ENCODE results near the gene CD52. TPM values are rescaled to one million over a fixed set of nuclear protein-coding genes. Genes with fewer than 3 reads are reported as not detected.

CD52 gene
- total and polyA plus RNA-seq, 2 of the 13 experiments (the other 11 are each of a cell fraction or from before 2014, with no cell fraction given), result 0.32 TPM; not detected in 1

GRCh38 chr1:26321315-26322041 lies 3.7 kb downstream of the CD52 start:
- Histone ChIP-seq H3K4me1 (ENCODE audit: insufficient read depth, low read length) (no peaks in the 10 kb centered on the region), H3K9me3 (ENCODE audit: low read length) (no peaks in the 10 kb centered on the region), H2AFZ (ENCODE audit: low read length) (no peak overlapping the region), H3K4me2 (ENCODE audit: low read depth, low read length) (peak overlapping the region; percentile 18; the same call in 1 of the 2 replicates), H4K20me1 (ENCODE audit: insufficient read depth, low read length) (no peaks in the 10 kb centered on the region), H3K36me3 (replicated peaks in 1 of 2; ENCODE audit: control insufficient read depth in 1 of 2, insufficient read depth in 2 of 2, low read length in 2 of 2) (no peaks in the 10 kb centered on the region), H3K79me2 (ENCODE audit: insufficient read depth, low read length) (no peaks in the 10 kb centered on the region), H3K4me3 (replicated peaks in 1 of 3; ENCODE audit: insufficient read depth in 1 of 3, low read depth in 2 of 3, low read length in 3 of 3) (no peak overlapping the region; a peak in 1 of 6 replicates), H3K27me3 (ENCODE audit: control insufficient read depth in 1 of 2, insufficient read depth in 2 of 2, low read length in 2 of 2) (no peaks in the 10 kb centered on the region), H3K27ac (ENCODE audit: extremely low read length, insufficient read depth, low read length) (no peak overlapping the region), H3K9ac (ENCODE audit: insufficient read depth, low read depth, low read length) (no peak overlapping the region)
- CTCF ChIA-PET (ENCODE audit: low intra/inter-chr PET ratio, low total read pairs), result interaction anchor here (1.1 to 2.3 kb wide), 4 partner anchors 36 to 131 kb away, joined by 3 to 26 read pairs (median 16); partner anchors contain the start of gene CATSPER4
- in situ Hi-C loops (cut with HindIII; ENCODE audit: extremely low pct_ligation_motif_present, low pct_unique_long_range_greater_than_20kb), result loop anchor here (5.0 kb wide), 2 partner anchors 39 to 41 kb away; partner anchors contain the start of gene SH3BGRL3
- DNase-seq (ENCODE audit: low spot score) (peak; percentile 69), FAIRE-seq (peak; percentile 67), ATAC-seq (peak; percentile 92)
- POLR2A ChIA-PET, result interaction anchor here (0.8 to 1.1 kb wide), 3 partner anchors 29 to 152 kb away, joined by 3 to 5 read pairs (median 5); partner anchors contain the start of gene ZNF593
- intact Hi-C loops (cut with micrococcal nuclease; ENCODE audit: unreplicated experiment), result loop anchor here (1.0 to 2.0 kb wide), 4 partner anchors 36 to 70 kb away; no protein-coding TSS in a partner anchor
- WGBS (ENCODE audit: low lambda C conversion rate), result 35% methylated on average over 16 of the region's 16 CpGs
- no TSS peak for BruUV-seq (replicated peaks)
- 0 out of 2 replicates have a peak, but pooled peaks have one; percentile 9 for TF ChIP-seq ZNF614 (CRISPR knock-in tag; IDR thresholded peaks at IDR 0.05; ENCODE audit: borderline replicate concordance)
- TF ChIP-seq GATA4 (IDR thresholded peaks at IDR 0.05; ENCODE audit: borderline replicate concordance, low read depth), result no peak
- TF ChIP-seq SP4 (CRISPR knock-in tag; IDR thresholded peaks at IDR 0.05), result peak; percentile 62; the same call in 1 of the 2 replicates
- no peak for TF ChIP-seq DDIT3 (CRISPR knock-in tag; IDR thresholded peaks at IDR 0.05)
- no peak for TF ChIP-seq RERE (CRISPR knock-in tag; IDR thresholded peaks at IDR 0.05; ENCODE audit: low read depth)
- TF ChIP-seq ZNF839 (CRISPR knock-in tag; IDR thresholded peaks at IDR 0.05; ENCODE audit: borderline replicate concordance), result no peak
- TF ChIP-seq FOXO1 (CRISPR knock-in tag; IDR thresholded peaks at IDR 0.05), result 0 out of 2 replicates have a peak, but pooled peaks have one; percentile 30
- no peak for TF ChIP-seq KDM5A (IDR thresholded peaks at IDR 0.05; ENCODE audit: borderline replicate concordance, low read length)
- TF ChIP-seq TEF (CRISPR knock-in tag; IDR thresholded peaks at IDR 0.05), result no peak
- TF ChIP-seq SMC3 (IDR thresholded peaks at IDR 0.05; ENCODE audit: low read length), result peak; percentile 87
- TF ChIP-seq ZNF263 (CRISPR knock-in tag; IDR thresholded peaks at IDR 0.05), result no peak
- no peak for TF ChIP-seq ZNF557 (CRISPR knock-in tag; IDR thresholded peaks at IDR 0.05)
- no peak for TF ChIP-seq SETDB1 (CRISPR knock-in tag; IDR thresholded peaks at IDR 0.05; ENCODE audit: borderline replicate concordance)
- TF ChIP-seq SP5 (CRISPR knock-in tag; IDR thresholded peaks at IDR 0.05; ENCODE audit: borderline replicate concordance, low read depth), result no peak
- no peak for TF ChIP-seq ZBTB42 (CRISPR knock-in tag; IDR thresholded peaks at IDR 0.05)
- TF ChIP-seq ZFP90 (CRISPR knock-in tag; IDR thresholded peaks at IDR 0.05; ENCODE audit: borderline replicate concordance), result no peak
- no peak for TF ChIP-seq ZNF232 (CRISPR knock-in tag; IDR thresholded peaks at IDR 0.05; ENCODE audit: borderline replicate concordance)
- no peak for TF ChIP-seq NFYC (CRISPR knock-in tag; IDR thresholded peaks at IDR 0.05)
- no peak for TF ChIP-seq KLF11 (CRISPR knock-in tag; IDR thresholded peaks at IDR 0.05)

Data from HepG2 (cell line).